K562 treated with DMSO at 1 percent for 48 hours (cell line): Measurements from ENCODE around the gene TRIM8. TPM values are rescaled to one million over a fixed set of nuclear protein-coding genes. Genes with fewer than 3 reads are reported as not detected.

Experiments used
- total RNA-seq: library from RNA; unstranded; fragments of 300-600 nt; gene quantifications from 2 replicates; pipeline ENCODE4 v1.2.3, GENCODE V29; 2022; ENCODE audit warnings: low replicate concordance; ENCODE audit errors: extremely low read depth

The TRIM8 gene, protein sequence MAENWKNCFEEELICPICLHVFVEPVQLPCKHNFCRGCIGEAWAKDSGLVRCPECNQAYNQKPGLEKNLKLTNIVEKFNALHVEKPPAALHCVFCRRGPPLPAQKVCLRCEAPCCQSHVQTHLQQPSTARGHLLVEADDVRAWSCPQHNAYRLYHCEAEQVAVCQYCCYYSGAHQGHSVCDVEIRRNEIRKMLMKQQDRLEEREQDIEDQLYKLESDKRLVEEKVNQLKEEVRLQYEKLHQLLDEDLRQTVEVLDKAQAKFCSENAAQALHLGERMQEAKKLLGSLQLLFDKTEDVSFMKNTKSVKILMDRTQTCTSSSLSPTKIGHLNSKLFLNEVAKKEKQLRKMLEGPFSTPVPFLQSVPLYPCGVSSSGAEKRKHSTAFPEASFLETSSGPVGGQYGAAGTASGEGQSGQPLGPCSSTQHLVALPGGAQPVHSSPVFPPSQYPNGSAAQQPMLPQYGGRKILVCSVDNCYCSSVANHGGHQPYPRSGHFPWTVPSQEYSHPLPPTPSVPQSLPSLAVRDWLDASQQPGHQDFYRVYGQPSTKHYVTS
- not detected in 2 replicates for total RNA-seq

DNA sequence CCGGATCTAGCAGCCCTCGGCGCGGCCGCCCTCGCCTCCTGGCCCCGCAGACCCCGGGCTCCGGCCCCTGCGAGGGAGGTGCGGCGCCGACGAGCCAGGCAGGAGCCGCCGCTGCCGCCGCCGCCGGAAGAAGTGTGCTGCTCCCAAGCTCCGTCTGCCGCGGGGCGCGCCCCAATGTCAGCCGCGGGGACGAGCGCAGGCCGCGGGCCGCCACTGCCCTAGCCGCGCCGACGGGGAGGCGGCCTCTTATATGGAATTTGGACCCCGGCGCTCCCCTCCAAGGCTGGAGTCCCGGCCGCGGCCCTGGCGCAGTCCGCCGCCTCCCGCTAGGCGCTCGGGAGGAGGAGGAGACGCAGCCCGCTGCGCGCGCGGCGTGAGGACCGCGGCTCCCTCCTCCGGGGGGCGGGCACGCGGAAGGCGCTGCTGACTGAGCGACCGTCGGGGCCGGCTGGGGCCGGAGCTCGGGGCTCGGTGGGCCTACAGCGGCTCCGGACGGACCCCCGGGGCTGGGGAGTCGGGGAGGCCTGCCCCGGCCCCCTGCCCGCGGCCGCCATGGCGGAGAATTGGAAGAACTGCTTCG is at the start of gene TRIM8:
TRIM8 (plus strand) TSS at position 414 of the 580 bp plus-strand sequence; CDS start at position 553, 139 bp downstream.

Other genes starting within 250 kb of the TRIM8 start
- not detected in 2 replicates for gene NFKB2, start 248.8 kb upstream of the TRIM8 start, total RNA-seq
- gene PSD, start 225.7 kb upstream of the TRIM8 start, total RNA-seq: not detected in 2 replicates
- 276 TPM in 1 of 2 replicates, not detected in the other for gene FBXL15, start 223.6 kb upstream of the TRIM8 start, total RNA-seq
- not detected in 2 replicates for gene CUEDC2, start 211.9 kb upstream of the TRIM8 start, total RNA-seq
- not detected in 2 replicates for gene C10orf95, start 192.9 kb upstream of the TRIM8 start, total RNA-seq
- not detected in 2 replicates for gene ACTR1A, start 141.8 kb upstream of the TRIM8 start, total RNA-seq
- not detected in 2 replicates for gene SUFU, start 140.5 kb upstream of the TRIM8 start, total RNA-seq
- not detected in 2 replicates for gene ARL3, start 69.9 kb downstream of the TRIM8 start, total RNA-seq
- not detected in 2 replicates for gene SFXN2, start 70.2 kb downstream of the TRIM8 start, total RNA-seq
- not detected in 2 replicates for gene WBP1L, start 99.5 kb downstream of the TRIM8 start, total RNA-seq
- not detected in 2 replicates for gene CYP17A1, start 192.9 kb downstream of the TRIM8 start, total RNA-seq
- gene BORCS7, start 209.8 kb downstream of the TRIM8 start, total RNA-seq: not detected in 2 replicates
- gene AS3MT, start 225.0 kb downstream of the TRIM8 start, total RNA-seq: not detected in 2 replicates